GM12874 (cell line): ENCODE measurements around the gene GATB.

ENCODE experiments used
- CTCF ChIP-seq: IDR thresholded peaks from 2 replicates; pipeline ENCODE4 v1.5.1; 2011; ENCODE audit warnings: low read depth, mild to moderate bottlenecking, control low read depth, low read length, moderate library complexity; ENCODE audit not compliant: insufficient read depth

GATB gene

GRCh38 chr4:151643564-151643963 lies 117.2 kb downstream of the GATB start:
- TF ChIP-seq CTCF: no peak

DNA sequence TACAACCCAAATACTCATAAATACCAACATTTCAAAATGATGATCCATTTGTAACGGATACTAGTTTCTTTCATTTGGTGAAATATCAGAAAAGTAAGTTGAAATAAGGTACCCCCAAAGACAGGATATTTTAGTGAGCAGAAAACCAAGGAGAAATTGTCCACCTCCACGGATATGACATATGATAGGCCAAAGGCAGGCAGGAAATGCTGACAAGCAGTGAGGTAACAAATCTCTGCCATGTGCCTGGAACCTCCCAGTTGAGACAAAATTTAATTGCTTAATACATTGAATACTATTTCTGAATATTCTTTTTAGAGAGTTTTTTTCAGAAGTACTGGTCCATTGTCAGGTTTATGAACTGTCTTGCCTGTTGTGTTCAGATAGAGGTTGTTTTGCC lies 118.8 kb downstream of the GATB start:
- no peak for TF ChIP-seq CTCF

GRCh38 chr4:151641167-151641566 lies 119.6 kb downstream of the GATB start:
- TF ChIP-seq CTCF: no peak

- no peak for TF ChIP-seq CTCF
Measured at GRCh38 chr4:151640381-151640780, 120.4 kb downstream of the GATB start.

DNA sequence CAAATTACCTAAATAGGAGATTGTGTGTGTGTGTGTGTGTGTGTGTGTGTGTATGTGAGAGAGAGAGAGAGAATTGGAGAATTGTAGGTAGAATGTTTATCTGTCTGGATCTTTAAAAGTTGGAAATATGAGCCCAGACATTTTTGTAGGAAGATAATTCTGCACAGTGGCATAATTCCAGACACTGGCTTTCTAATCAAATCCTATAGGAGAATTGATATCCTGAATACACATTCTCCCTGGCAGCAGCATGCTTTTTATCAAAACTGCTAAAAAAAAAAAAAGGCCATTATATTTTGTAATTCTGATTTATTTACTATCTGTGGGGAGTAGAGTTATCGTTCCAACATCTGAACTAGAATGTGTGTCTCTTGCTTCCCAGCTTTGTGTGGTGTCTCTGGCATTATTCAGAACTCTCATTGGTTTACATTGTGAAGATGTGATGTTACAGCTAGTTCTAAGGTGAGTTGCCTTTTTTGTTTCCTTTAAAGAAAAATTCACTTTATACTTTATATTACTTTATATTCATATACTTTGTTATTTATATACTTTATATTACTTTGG lies 122.4 kb downstream of the GATB start:
- TF ChIP-seq CTCF: no peak

DNA sequence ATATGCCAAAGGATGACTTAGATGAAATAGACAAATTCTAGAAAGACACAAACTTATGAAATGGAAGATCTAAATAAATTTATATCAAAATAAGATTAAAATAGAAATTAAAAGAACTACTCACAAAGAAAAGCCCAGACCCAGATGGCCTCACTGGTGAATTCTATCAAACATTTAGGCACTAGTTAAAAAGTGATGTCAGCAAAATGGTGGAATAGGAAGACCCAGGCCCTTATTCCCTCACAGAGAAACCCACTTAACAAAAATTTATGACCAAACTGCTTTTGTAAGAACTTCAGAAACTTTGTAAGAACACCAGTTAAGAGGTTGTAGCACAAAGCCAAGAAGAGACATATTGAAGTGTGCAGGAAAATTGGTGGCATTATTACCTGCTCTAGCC lies 129.5 kb downstream of the GATB start:
- no peak for TF ChIP-seq CTCF

GRCh38 chr4:151629097-151629783 lies 131.6 kb downstream of the GATB start:
- TF ChIP-seq CTCF: no peak
